OCI-LY1 (cell line): ENCODE measurements around the gene WNT11.

Experiments
- H2AFZ ChIP-seq: fragments of 200-600 bp; sonication (generic), shearing (Covaris generic); 2 replicates; pipeline ENCODE4 v1.6.0; 2014; ENCODE audit warnings: antibody characterized with exemption, mild to moderate bottlenecking, low read length
- H3F3A ChIP-seq: fragments of 200-600 bp; sonication (generic), shearing (Covaris generic); 2 replicates; pipeline ENCODE4 v1.6.0; 2014; ENCODE audit warnings: mild to moderate bottlenecking, antibody characterized with exemption, low read length, moderate library complexity; ENCODE audit not compliant: insufficient read depth
- H3K27ac ChIP-seq: fragments of 200-600 bp; sonication (generic); 2 replicates; pipeline ENCODE4 v1.5.1; 2014; ENCODE audit warnings: low read length, mixed run types, mild to moderate bottlenecking, low read depth; ENCODE audit not compliant: poor library complexity, severe bottlenecking
- H3K27me3 ChIP-seq: fragments of 200-600 bp; sonication (generic); 2 replicates; pipeline ENCODE4 v1.6.0; 2014; ENCODE audit warnings: antibody characterized with exemption, mild to moderate bottlenecking, low read length, moderate library complexity; ENCODE audit not compliant: insufficient read depth
- H3K36me3 ChIP-seq: fragments of 200-600 bp; sonication (generic); 2 replicates; pipeline ENCODE4 v1.6.1; 2014; ENCODE audit warnings: mild to moderate bottlenecking, antibody characterized with exemption, low read length, moderate library complexity, mixed read lengths; ENCODE audit not compliant: insufficient read depth
- H3K4me1 ChIP-seq: fragments of 200-600 bp; sonication (generic); 2 replicates; pipeline ENCODE4 v1.5.1; 2014; ENCODE audit warnings: mild to moderate bottlenecking, low read length, moderate library complexity; ENCODE audit not compliant: insufficient read depth, severe bottlenecking
- H3K4me2 ChIP-seq: fragments of 200-600 bp; sonication (generic), shearing (Covaris generic); 2 replicates; pipeline ENCODE4 v1.6.1; 2014; ENCODE audit warnings: low read length
- H3K4me3 ChIP-seq: fragments of 200-600 bp; sonication (generic); 2 replicates; pipeline ENCODE4 v1.5.1; 2014; ENCODE audit warnings: low read length, low read depth, mild to moderate bottlenecking, mixed read lengths; ENCODE audit not compliant: poor library complexity, severe bottlenecking
- H3K79me2 ChIP-seq: fragments of 200-600 bp; shearing (Covaris generic); 2 replicates; pipeline ENCODE4 v1.6.1; 2016; ENCODE audit warnings: mixed run types, low read length, mixed read lengths; ENCODE audit not compliant: insufficient read depth
- H3K9ac ChIP-seq: fragments of 200-600 bp; sonication (generic), shearing (Covaris generic); 2 replicates; pipeline ENCODE4 v1.6.1; 2014; ENCODE audit warnings: mild to moderate bottlenecking, low read length, mixed read lengths
- H3K9me2 ChIP-seq: fragments of 200-600 bp; sonication (generic), shearing (Covaris generic); 2 replicates; pipeline ENCODE4 v1.6.1; 2014; ENCODE audit warnings: low read depth, mild to moderate bottlenecking, low read length, mixed read lengths
- H3K9me3 ChIP-seq: fragments of 200-600 bp; shearing (Covaris generic); 2 replicates; pipeline ENCODE4 v1.6.1; 2014; ENCODE audit warnings: low read length, mixed read lengths
- H4K20me1 ChIP-seq: fragments of 200-600 bp; sonication (generic), shearing (Covaris generic); 2 replicates; pipeline ENCODE4 v1.6.0; 2016; ENCODE audit warnings: mild to moderate bottlenecking, low read length; ENCODE audit not compliant: insufficient read depth
- CTCF ChIP-seq: fragments of 200-600 bp; sonication (generic), shearing (Covaris generic); IDR thresholded peaks from 2 replicates; pipeline ENCODE4 v1.5.1; 2017; ENCODE audit warnings: mild to moderate bottlenecking, antibody characterized with exemption, low read length, moderate library complexity, mixed read lengths
- EZH2 ChIP-seq: fragments of 200-600 bp; sonication (generic), shearing (Covaris generic); IDR thresholded peaks from 2 replicates; pipeline ENCODE4 v1.8.0; 2017; ENCODE audit warnings: borderline replicate concordance, mixed run types, mild to moderate bottlenecking, antibody characterized with exemption, low read length, moderate library complexity, mixed read lengths

WNT11 gene

DNA sequence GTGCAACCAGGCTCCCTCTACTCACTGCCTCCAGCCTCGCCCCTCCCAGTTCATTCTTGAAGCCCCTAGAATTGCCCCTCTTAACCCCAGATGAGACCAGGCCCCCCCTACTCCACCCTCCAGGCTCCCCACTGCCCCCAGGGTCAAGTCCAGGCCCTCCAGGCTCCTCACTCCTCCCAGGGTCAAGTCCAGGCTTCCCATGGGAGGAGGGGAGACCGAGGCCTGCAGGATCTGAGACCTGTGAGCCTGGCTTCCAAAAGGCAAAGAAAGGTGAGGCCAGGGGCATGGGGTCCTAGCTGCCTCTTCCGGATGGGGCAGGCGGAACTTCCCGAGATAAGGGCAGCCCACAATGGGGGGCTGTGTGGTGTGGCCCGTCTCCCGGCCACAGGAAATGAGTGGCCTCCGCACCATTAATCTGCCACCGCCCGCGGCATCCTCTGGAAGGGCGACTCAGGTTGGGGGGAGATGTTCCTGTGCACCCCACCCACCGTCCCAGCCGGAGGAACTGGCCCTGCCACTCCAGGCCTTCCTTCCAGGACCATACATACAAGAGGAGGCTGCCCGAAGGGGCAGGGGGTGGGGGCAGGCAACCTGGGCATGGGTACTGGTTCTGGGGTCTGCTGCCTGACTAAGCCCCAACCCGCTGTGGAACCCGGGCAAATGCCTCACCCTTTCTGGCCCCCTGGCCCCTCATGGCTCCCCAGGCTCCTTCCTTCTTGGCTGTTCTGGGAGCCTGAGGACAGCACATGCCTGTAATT, 35.1 kb upstream of the WNT11 start:
- peaks cover 9% of the 10 kb centered on the region for H3K4me1 ChIP-seq
- H4K20me1 ChIP-seq, result no peaks in the 10 kb centered on the region
- TF ChIP-seq EZH2 (no peak), CTCF (no peak)
- H3F3A ChIP-seq, result no peaks in the 10 kb centered on the region
- no peak overlapping the region for H3K27ac ChIP-seq
- H3K4me2 ChIP-seq, result no peak overlapping the region
- H2AFZ ChIP-seq, result no peak overlapping the region
- no peaks in the 10 kb centered on the region for H3K36me3 ChIP-seq
- no peaks in the 10 kb centered on the region for H3K9me3 ChIP-seq
- no peaks in the 10 kb centered on the region; the same call in 1 of the 2 replicates for H3K27me3 ChIP-seq
- H3K4me3 ChIP-seq, result no peak overlapping the region
- no peaks in the 10 kb centered on the region for H3K79me2 ChIP-seq
- H3K9ac ChIP-seq, result no peak overlapping the region
- no peaks in the 10 kb centered on the region for H3K9me2 ChIP-seq

DNA sequence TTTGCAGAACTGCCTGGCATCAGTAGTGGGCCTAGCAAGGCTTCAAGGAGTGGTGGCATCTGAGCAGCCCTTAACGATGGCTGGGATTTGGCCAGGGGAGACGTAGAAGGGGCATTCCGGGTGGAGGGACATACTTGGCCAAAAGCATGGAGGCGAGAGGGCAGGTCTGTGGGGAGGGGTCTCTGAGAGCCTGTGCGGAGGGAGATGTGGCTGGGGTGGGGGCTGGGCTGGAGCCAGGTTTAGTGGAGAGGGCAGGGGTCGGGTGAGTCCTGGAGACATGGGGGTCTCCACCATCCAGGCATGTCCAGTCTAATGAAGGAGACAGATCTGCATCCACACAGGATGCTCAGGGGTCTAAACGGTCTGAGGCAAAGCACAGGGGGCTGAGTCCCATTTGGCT, 34.4 kb upstream of the WNT11 start:
- Histone ChIP-seq H3K9ac (no peak overlapping the region), H3K4me3 (no peak overlapping the region), H3F3A (no peaks in the 10 kb centered on the region), H4K20me1 (no peaks in the 10 kb centered on the region), H3K79me2 (no peaks in the 10 kb centered on the region), H3K4me1 (peaks cover 10% of the 10 kb centered on the region), H3K36me3 (no peaks in the 10 kb centered on the region), H2AFZ (no peak overlapping the region), H3K27me3 (no peaks in the 10 kb centered on the region), H3K27ac (no peak overlapping the region), H3K9me3 (no peaks in the 10 kb centered on the region), H3K4me2 (no peak overlapping the region), H3K9me2 (no peaks in the 10 kb centered on the region)
- TF ChIP-seq CTCF (no peak), EZH2 (no peak)

DNA sequence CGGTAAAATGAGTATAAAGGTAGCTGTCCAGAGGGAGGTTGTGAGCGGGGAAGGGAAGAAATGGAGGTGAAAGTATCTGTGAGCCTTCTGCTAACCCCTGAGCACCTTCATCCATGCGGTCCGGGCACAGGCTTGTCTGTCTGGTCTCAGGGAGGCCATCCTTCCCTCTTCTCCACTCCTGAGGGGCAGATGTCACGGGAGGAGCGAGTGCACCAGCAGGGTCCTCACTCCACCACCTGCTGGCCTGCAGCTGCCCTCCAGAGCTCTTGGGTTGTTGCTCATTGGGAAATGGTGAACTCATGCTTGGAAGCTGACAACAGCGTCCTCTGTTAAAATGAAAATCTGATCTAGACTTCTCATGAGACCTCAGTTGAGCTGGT, 33.8 kb upstream of the WNT11 start:
- H3K27ac ChIP-seq, result no peak overlapping the region
- H3F3A ChIP-seq, result no peaks in the 10 kb centered on the region
- no peaks in the 10 kb centered on the region for H3K9me3 ChIP-seq
- no peak overlapping the region for H2AFZ ChIP-seq
- no peak overlapping the region for H3K4me2 ChIP-seq
- no peaks in the 10 kb centered on the region for H3K36me3 ChIP-seq
- H4K20me1 ChIP-seq, result no peaks in the 10 kb centered on the region
- no peak overlapping the region for H3K4me3 ChIP-seq
- H3K4me1 ChIP-seq, result peaks cover 10% of the 10 kb centered on the region
- H3K9me2 ChIP-seq, result no peaks in the 10 kb centered on the region
- TF ChIP-seq CTCF (no peak), EZH2 (no peak)
- no peak overlapping the region for H3K9ac ChIP-seq
- H3K27me3 ChIP-seq, result no peaks in the 10 kb centered on the region
- no peaks in the 10 kb centered on the region for H3K79me2 ChIP-seq
